ENCODE measurements around the gene FBN1.

DNA sequence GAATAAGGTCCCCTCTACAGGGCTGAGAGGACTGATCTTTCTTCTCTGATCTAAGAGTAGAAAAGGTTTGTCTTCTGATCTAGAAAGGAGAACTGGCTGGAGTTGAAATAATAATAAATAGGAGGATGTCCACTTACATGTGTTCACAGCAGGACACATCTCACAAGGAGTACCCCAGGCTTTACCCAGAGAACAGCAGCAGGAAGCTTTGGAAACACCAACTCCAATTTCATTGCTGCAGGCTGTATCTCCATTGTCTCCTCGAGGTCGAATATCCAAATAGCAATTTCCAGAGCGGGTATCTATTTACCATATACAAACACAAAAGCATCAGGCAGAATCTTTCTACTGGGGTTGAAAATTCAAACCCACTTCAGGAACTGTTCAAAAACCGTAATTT is 177.7 kb downstream of the FBN1 start:
- TF ChIP-seq, protein P1, sequence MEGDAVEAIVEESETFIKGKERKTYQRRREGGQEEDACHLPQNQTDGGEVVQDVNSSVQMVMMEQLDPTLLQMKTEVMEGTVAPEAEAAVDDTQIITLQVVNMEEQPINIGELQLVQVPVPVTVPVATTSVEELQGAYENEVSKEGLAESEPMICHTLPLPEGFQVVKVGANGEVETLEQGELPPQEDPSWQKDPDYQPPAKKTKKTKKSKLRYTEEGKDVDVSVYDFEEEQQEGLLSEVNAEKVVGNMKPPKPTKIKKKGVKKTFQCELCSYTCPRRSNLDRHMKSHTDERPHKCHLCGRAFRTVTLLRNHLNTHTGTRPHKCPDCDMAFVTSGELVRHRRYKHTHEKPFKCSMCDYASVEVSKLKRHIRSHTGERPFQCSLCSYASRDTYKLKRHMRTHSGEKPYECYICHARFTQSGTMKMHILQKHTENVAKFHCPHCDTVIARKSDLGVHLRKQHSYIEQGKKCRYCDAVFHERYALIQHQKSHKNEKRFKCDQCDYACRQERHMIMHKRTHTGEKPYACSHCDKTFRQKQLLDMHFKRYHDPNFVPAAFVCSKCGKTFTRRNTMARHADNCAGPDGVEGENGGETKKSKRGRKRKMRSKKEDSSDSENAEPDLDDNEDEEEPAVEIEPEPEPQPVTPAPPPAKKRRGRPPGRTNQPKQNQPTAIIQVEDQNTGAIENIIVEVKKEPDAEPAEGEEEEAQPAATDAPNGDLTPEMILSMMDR (IDR thresholded peaks at IDR 0.05), result no peak
- no peak for TF ChIP-seq POLR2A (IDR thresholded peaks at IDR 0.05)

Measured in adrenal gland (tissue), 5 donors.